Liver (tissue), 2 donors: ENCODE measurements around the gene IKZF1.

Experiments
- FOXA1 ChIP-seq: IDR thresholded peaks from 2 replicates; pipeline ENCODE4 v1.6.1; 2016; ENCODE audit warnings: antibody characterized with exemption
- TF ChIP-seq, protein P1 (sequence below): fragments of 150-350 bp; IDR thresholded peaks from 2 replicates; pipeline ENCODE4 v1.5.1; 2017; ENCODE audit warnings: improper control_type of control experiment, low read depth, low read length; ENCODE audit not compliant: missing input control
- TF ChIP-seq, protein P2 (sequence below): IDR thresholded peaks from 2 replicates; pipeline ENCODE4 v1.6.1; 2016; ENCODE audit warnings: antibody characterized with exemption, mild to moderate bottlenecking
- donor health status: healthy.

DNA sequence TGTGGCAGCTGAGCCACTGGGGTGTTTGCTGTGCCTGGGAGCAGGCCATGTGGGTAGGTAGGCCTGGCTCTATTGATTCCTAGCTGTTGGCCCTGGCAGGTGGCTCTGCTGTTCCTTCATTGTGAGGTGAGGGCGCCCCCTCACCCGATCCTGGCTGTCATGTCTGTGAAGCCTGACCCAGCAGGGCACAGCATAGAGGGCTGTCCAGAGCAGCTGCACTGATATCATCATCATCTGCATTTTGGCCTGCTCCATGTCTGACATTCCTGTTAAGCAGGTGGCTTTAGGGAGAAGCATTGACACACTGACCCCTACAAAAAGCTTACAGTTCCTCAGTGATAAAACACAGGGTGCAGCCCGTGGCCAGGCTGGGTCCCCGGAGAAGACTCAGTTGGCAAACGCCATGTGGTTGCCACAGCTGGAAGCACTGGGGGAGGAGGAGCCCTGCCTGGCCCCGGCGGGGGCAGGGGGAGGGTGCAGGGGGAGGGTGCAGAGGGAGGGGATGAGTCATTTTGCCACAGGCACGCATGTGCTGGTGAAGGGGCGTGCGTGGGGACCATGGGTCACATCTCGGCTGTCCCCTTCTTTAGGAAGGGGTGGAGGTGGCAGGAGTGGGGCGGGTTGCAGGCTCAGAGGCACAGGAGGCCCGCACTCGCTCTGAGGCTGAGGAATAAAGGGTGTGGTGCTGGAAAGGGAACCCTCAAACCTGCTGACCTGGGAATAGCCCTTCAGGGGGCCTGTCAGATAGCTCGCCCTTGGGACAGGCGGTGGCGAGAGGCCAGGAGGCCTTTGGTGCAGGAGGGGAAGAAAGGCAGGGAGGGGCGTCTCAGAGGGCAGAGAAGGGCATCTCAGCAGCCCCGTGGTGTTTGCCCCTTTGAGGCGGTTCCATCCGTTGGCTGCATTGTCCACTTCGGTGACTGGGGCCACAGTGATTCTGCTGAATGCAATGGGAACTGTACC lies 31.6 kb downstream of the IKZF1 start:
- TF ChIP-seq, protein P1, sequence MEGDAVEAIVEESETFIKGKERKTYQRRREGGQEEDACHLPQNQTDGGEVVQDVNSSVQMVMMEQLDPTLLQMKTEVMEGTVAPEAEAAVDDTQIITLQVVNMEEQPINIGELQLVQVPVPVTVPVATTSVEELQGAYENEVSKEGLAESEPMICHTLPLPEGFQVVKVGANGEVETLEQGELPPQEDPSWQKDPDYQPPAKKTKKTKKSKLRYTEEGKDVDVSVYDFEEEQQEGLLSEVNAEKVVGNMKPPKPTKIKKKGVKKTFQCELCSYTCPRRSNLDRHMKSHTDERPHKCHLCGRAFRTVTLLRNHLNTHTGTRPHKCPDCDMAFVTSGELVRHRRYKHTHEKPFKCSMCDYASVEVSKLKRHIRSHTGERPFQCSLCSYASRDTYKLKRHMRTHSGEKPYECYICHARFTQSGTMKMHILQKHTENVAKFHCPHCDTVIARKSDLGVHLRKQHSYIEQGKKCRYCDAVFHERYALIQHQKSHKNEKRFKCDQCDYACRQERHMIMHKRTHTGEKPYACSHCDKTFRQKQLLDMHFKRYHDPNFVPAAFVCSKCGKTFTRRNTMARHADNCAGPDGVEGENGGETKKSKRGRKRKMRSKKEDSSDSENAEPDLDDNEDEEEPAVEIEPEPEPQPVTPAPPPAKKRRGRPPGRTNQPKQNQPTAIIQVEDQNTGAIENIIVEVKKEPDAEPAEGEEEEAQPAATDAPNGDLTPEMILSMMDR, result no peak
- TF ChIP-seq, protein P2, sequence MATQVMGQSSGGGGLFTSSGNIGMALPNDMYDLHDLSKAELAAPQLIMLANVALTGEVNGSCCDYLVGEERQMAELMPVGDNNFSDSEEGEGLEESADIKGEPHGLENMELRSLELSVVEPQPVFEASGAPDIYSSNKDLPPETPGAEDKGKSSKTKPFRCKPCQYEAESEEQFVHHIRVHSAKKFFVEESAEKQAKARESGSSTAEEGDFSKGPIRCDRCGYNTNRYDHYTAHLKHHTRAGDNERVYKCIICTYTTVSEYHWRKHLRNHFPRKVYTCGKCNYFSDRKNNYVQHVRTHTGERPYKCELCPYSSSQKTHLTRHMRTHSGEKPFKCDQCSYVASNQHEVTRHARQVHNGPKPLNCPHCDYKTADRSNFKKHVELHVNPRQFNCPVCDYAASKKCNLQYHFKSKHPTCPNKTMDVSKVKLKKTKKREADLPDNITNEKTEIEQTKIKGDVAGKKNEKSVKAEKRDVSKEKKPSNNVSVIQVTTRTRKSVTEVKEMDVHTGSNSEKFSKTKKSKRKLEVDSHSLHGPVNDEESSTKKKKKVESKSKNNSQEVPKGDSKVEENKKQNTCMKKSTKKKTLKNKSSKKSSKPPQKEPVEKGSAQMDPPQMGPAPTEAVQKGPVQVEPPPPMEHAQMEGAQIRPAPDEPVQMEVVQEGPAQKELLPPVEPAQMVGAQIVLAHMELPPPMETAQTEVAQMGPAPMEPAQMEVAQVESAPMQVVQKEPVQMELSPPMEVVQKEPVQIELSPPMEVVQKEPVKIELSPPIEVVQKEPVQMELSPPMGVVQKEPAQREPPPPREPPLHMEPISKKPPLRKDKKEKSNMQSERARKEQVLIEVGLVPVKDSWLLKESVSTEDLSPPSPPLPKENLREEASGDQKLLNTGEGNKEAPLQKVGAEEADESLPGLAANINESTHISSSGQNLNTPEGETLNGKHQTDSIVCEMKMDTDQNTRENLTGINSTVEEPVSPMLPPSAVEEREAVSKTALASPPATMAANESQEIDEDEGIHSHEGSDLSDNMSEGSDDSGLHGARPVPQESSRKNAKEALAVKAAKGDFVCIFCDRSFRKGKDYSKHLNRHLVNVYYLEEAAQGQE, result no peak
- no peak for TF ChIP-seq FOXA1
